ENCODE results near the gene MAN1C1. TPM values are rescaled to one million over a fixed set of nuclear protein-coding genes. Genes with fewer than 3 reads are reported as not detected.
A peak's percentile ranks its signal among the peaks of the same experiment; 100 is the strongest.

Gene MAN1C1
- total and polyA plus RNA-seq, 9 of the 15 experiments (the other 6 are each of a cell fraction or from before 2014, with no cell fraction given), result 0.04 to 0.44 (median 0.10) TPM; not detected in 3

GRCh38 chr1:25715888-25716287 lies 99.3 kb downstream of the MAN1C1 start:
- ChIA-PET POLR2A (interaction anchor here (0.7 to 1.4 kb wide), 2 partner anchors 11 to 50 kb away, joined by 3 read pairs; no protein-coding TSS in a partner anchor), CTCF (ENCODE audit: low intra/inter-chr PET ratio) (no interaction called here)
- Histone ChIP-seq H3K9me1 (ENCODE audit: control insufficient read depth, insufficient read depth, low read length) (no peaks in the 10 kb centered on the region), H3K27ac (ENCODE audit: extremely low read depth, low read depth, low read length) (no peak overlapping the region), H3K79me2 (ENCODE audit: control insufficient read depth, insufficient read depth, low read length) (no peaks in the 10 kb centered on the region), H3K27me3 (ENCODE audit: control insufficient read depth in 2 of 2, insufficient read depth in 2 of 2, low read length in 2 of 2) (peaks cover 5 to 6% of the 10 kb centered on the region in 2 experiments; a peak in 4 of 5 replicates), H3K4me3 (no peak overlapping the region), H3K4me1 (replicated peaks in 1 of 2; ENCODE audit: control insufficient read depth in 2 of 2, insufficient read depth in 2 of 2, low read length in 2 of 2) (peaks cover 0 to 10% of the 10 kb centered on the region in 2 experiments; a peak in 2 of 5 replicates), H2AFZ (ENCODE audit: low read depth, low read length) (peak overlapping the region; percentile 56), H3K9ac (ENCODE audit: insufficient read depth in 1 of 2, low read depth in 2 of 2, low read length in 2 of 2) (no peak overlapping the region), H3K36me3 (ENCODE audit: control insufficient read depth, insufficient read depth, low read length) (no peaks in the 10 kb centered on the region), H4K20me1 (replicated peaks; ENCODE audit: control insufficient read depth, insufficient read depth, low read length) (no peaks in the 10 kb centered on the region), H3K9me3 (replicated peaks; ENCODE audit: control insufficient read depth, insufficient read depth, low read depth, low read length) (no peaks in the 10 kb centered on the region), H3K4me2 (ENCODE audit: insufficient read depth, low read length) (no peak overlapping the region)
- ATAC-seq (peak; percentile 87), FAIRE-seq (peak; percentile 6), DNase-seq (ENCODE audit: extremely low read depth in 1 of 4, low spot score in 3 of 4) (peak in 3 of 4 experiments; percentile 31 to 38 (median 36))
- intact Hi-C loops (cut with micrococcal nuclease) (no loop called here), in situ Hi-C loops (cut with MboI) (no loop called here)
- no TSS peak for BruUV-seq (replicated peaks)
- WGBS (ENCODE audit: insufficient coverage, low coverage, missing lambda C conversion rate), result 45% methylated on average over 5 of the region's 5 CpGs
- no peak for TF ChIP-seq SMARCA4 (IDR thresholded peaks at IDR 0.05)
- no peak for TF ChIP-seq HINFP (tag; conservative IDR thresholded peaks at IDR 0.05; ENCODE audit: low read depth)
- no peak for TF ChIP-seq ZNF318 (IDR thresholded peaks at IDR 0.05; ENCODE audit: borderline replicate concordance in 1 of 2, low read depth in 1 of 2)
- no peak for TF ChIP-seq HDAC3 (IDR thresholded peaks at IDR 0.05; ENCODE audit: borderline replicate concordance, partially characterized antibody)
- no peak for TF ChIP-seq CUX1 (CRISPR knock-in tag; IDR thresholded peaks at IDR 0.05)
- no peak for TF ChIP-seq EZH2 (IDR thresholded peaks at IDR 0.05; ENCODE audit: borderline replicate concordance, low read depth, low read length)
